ENCODE data around the gene MACROD2. TPM values are rescaled to one million over a fixed set of nuclear protein-coding genes. Genes with fewer than 3 reads are reported as not detected.

The MACROD2 gene
- polyA plus RNA-seq, 1 donor (not counting 4 experiments of a cell fraction or from before 2014, with no cell fraction given) = 0.71 TPM

GRCh38 chr20:15895560-15896084, 1900.3 kb downstream of the MACROD2 start:
- H3K79me2 ChIP-seq (ENCODE audit: control insufficient read depth, insufficient read depth, low read length) = no peaks in the 10 kb centered on the region
- H4K20me1 ChIP-seq (ENCODE audit: control insufficient read depth, extremely low read depth, insufficient read depth, low read length) = no peaks in the 10 kb centered on the region
- H3K27ac ChIP-seq (ENCODE audit: control insufficient read depth, insufficient read depth, low read length) = no peak overlapping the region
- H3K9me1 ChIP-seq (ENCODE audit: control insufficient read depth, extremely low read depth, insufficient read depth, low read length) = no peaks in the 10 kb centered on the region
- H3K27me3 ChIP-seq (ENCODE audit: control insufficient read depth, extremely low read depth, insufficient read depth, low read length) = no peaks in the 10 kb centered on the region
- DNase-seq (ENCODE audit: low read depth, low spot score) = no peak
- H3K4me3 ChIP-seq (ENCODE audit: control insufficient read depth in 2 of 3, extremely low read depth in 1 of 3, insufficient read depth in 2 of 3, low read depth in 1 of 3, low read length in 3 of 3) = no peak overlapping the region
- H3K9ac ChIP-seq (ENCODE audit: control insufficient read depth, extremely low read depth, insufficient read depth, low read length) = no peak overlapping the region
- no peak overlapping the region for H2AFZ ChIP-seq (ENCODE audit: control insufficient read depth, low read length)
- H3K9me3 ChIP-seq (ENCODE audit: control insufficient read depth, low read depth, low read length) = no peaks in the 10 kb centered on the region
- dilution Hi-C loops (cut with MboI; ENCODE audit: extremely low pct_ligation_motif_present, low sequenced_read_pairs) = no loop called here
- H3K4me2 ChIP-seq (ENCODE audit: control insufficient read depth, extremely low read depth, insufficient read depth, low read depth, low read length) = no peak overlapping the region
- H3K36me3 ChIP-seq (ENCODE audit: control insufficient read depth in 2 of 2, extremely low read depth in 1 of 2, insufficient read depth in 2 of 2, low read length in 2 of 2) = no peaks in the 10 kb centered on the region
- TF ChIP-seq EZH2 (IDR thresholded peaks at IDR 0.05; ENCODE audit: low read length) (no peak), CTCF (optimal IDR thresholded peaks at IDR 0.05 in 1 of 3, IDR thresholded peaks at IDR 0.05 in 1 of 3, conservative IDR thresholded peaks at IDR 0.05 in 1 of 3; ENCODE audit: extremely low read depth in 1 of 3, insufficient read depth in 2 of 3, low read length in 3 of 3) (no peak)
- FAIRE-seq = no peak
- H3K4me1 ChIP-seq (ENCODE audit: control insufficient read depth, extremely low read depth, insufficient read depth, low read length) = no peaks in the 10 kb centered on the region

DNA sequence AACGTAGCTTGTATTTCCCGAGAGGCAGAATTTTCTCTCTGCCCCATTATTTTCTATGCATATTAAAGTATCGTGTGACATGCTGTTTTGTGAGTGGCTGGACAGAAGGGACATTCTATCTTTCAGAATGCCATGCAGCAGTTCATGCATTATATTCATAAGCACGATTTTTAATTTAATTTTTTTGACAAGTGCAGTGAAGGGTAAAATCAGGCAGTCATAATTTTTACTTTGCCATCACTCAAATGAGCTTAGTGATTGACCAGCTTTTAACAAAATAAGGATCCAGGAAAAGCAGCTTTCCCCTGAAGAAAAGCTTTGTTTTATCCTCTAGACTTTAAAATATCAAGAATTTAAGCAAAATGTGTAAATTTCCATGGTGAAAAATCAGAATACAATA, 1904.7 kb downstream of the MACROD2 start:
- H3K4me3 ChIP-seq (ENCODE audit: control insufficient read depth in 2 of 3, extremely low read depth in 1 of 3, insufficient read depth in 2 of 3, low read depth in 1 of 3, low read length in 3 of 3) = no peak overlapping the region
- no peak overlapping the region for H3K4me2 ChIP-seq (ENCODE audit: control insufficient read depth, extremely low read depth, insufficient read depth, low read depth, low read length)
- H3K4me1 ChIP-seq (ENCODE audit: control insufficient read depth, extremely low read depth, insufficient read depth, low read length) = no peaks in the 10 kb centered on the region
- dilution Hi-C loops (cut with MboI; ENCODE audit: extremely low pct_ligation_motif_present, low sequenced_read_pairs) = no loop called here
- H3K9ac ChIP-seq (ENCODE audit: control insufficient read depth, extremely low read depth, insufficient read depth, low read length) = no peak overlapping the region
- H3K9me3 ChIP-seq (ENCODE audit: control insufficient read depth, low read depth, low read length) = no peaks in the 10 kb centered on the region
- no peak overlapping the region for H2AFZ ChIP-seq (ENCODE audit: control insufficient read depth, low read length)
- DNase-seq (ENCODE audit: low read depth, low spot score) (no peak), FAIRE-seq (no peak)
- H3K9me1 ChIP-seq (ENCODE audit: control insufficient read depth, extremely low read depth, insufficient read depth, low read length) = no peaks in the 10 kb centered on the region
- TF ChIP-seq EZH2 (IDR thresholded peaks at IDR 0.05; ENCODE audit: low read length) (no peak), CTCF (optimal IDR thresholded peaks at IDR 0.05 in 1 of 3, IDR thresholded peaks at IDR 0.05 in 1 of 3, conservative IDR thresholded peaks at IDR 0.05 in 1 of 3; ENCODE audit: extremely low read depth in 1 of 3, insufficient read depth in 2 of 3, low read length in 3 of 3) (no peak)
- H3K27me3 ChIP-seq (ENCODE audit: control insufficient read depth, extremely low read depth, insufficient read depth, low read length) = no peaks in the 10 kb centered on the region
- H3K36me3 ChIP-seq (ENCODE audit: control insufficient read depth in 2 of 2, extremely low read depth in 1 of 2, insufficient read depth in 2 of 2, low read length in 2 of 2) = no peaks in the 10 kb centered on the region
- no peaks in the 10 kb centered on the region for H4K20me1 ChIP-seq (ENCODE audit: control insufficient read depth, extremely low read depth, insufficient read depth, low read length)
- H3K79me2 ChIP-seq (ENCODE audit: control insufficient read depth, insufficient read depth, low read length) = no peaks in the 10 kb centered on the region
- H3K27ac ChIP-seq (ENCODE audit: control insufficient read depth, insufficient read depth, low read length) = no peak overlapping the region
